SU-DHL-6 (cell line): ENCODE results near the gene CCDC127.

Source experiments
- H2AFZ ChIP-seq: fragments of 200-600 bp; sonication (generic); 2 replicates; pipeline ENCODE4 v1.6.1; 2014; ENCODE audit warnings: low read depth, mild to moderate bottlenecking, moderate library complexity, mixed read lengths, antibody characterized with exemption, low read length; ENCODE audit not compliant: severe bottlenecking
- H3F3A ChIP-seq: fragments of 200-600 bp; shearing (Covaris generic); 2 replicates; pipeline ENCODE4 v1.6.0; 2016; ENCODE audit warnings: antibody characterized with exemption, mild to moderate bottlenecking; ENCODE audit not compliant: insufficient read depth
- H3K27ac ChIP-seq: fragments of 200-600 bp; sonication (generic); 2 replicates; pipeline ENCODE4 v1.5.1; 2016; ENCODE audit warnings: low read depth, mild to moderate bottlenecking, low read length, moderate library complexity, mixed read lengths
- H3K27me3 ChIP-seq: fragments of 200-600 bp; sonication (generic), shearing (Covaris generic); 2 replicates; pipeline ENCODE4 v1.6.0; 2014; ENCODE audit warnings: mild to moderate bottlenecking, low read length
- H3K36me3 ChIP-seq: fragments of 200-600 bp; sonication (generic); 2 replicates; pipeline ENCODE4 v1.6.1; 2014; ENCODE audit warnings: mild to moderate bottlenecking, low read length, mixed read lengths
- H3K4me2 ChIP-seq: fragments of 300-600, 200-600 bp; shearing (Covaris generic), sonication (generic); 2 replicates; pipeline ENCODE4 v1.6.0; 2014; ENCODE audit warnings: low read length, low read depth, mild to moderate bottlenecking; ENCODE audit not compliant: poor library complexity, severe bottlenecking
- H3K4me3 ChIP-seq: fragments of 200-600 bp; sonication (generic); 2 replicates; pipeline ENCODE4 v1.5.1; 2014; ENCODE audit warnings: antibody characterized with exemption, low read length, mild to moderate bottlenecking, mixed read lengths; ENCODE audit not compliant: insufficient read depth, poor library complexity, severe bottlenecking
- H3K79me2 ChIP-seq: fragments of 200-600 bp; sonication (generic); 2 replicates; pipeline ENCODE4 v1.6.1; 2014; ENCODE audit warnings: mild to moderate bottlenecking, low read length, moderate library complexity; ENCODE audit not compliant: insufficient read depth
- H3K9ac ChIP-seq: fragments of 200-600 bp; sonication (generic); 2 replicates; pipeline ENCODE4 v1.7.0; 2014; ENCODE audit warnings: mild to moderate bottlenecking, low read length
- H3K9me2 ChIP-seq: fragments of 200-600 bp; sonication (generic); replicated peaks from 2 replicates; pipeline ENCODE4 v1.6.1; 2014; ENCODE audit warnings: low read length; ENCODE audit not compliant: insufficient read depth
- H3K9me3 ChIP-seq: fragments of 200-600 bp; sonication (generic); 2 replicates; pipeline ENCODE4 v1.6.1; 2014; ENCODE audit warnings: low read length, mixed read lengths; ENCODE audit not compliant: insufficient read depth
- H4K20me1 ChIP-seq: fragments of 200-600 bp; sonication (generic); 2 replicates; pipeline ENCODE4 v1.6.1; 2014; ENCODE audit warnings: low read depth, mild to moderate bottlenecking, antibody characterized with exemption, low read length, moderate library complexity, mixed read lengths
- CTCF ChIP-seq: fragments of 200-600 bp; sonication (generic); IDR thresholded peaks from one replicate; pipeline ENCODE4 v1.5.1; 2017; ENCODE audit warnings: antibody characterized with exemption, mild to moderate bottlenecking, low read length, moderate library complexity; ENCODE audit not compliant: insufficient read depth, poor library complexity, severe bottlenecking
- EZH2phosphoT487 ChIP-seq: fragments of 200-600 bp; sonication (generic), shearing (Covaris generic); conservative IDR thresholded peaks from 2 replicates; pipeline ENCODE4 v1.6.1; 2018; ENCODE audit warnings: mild to moderate bottlenecking, antibody characterized with exemption, low read length, moderate library complexity, mixed read lengths

CCDC127 gene

GRCh38 chr5:162190-162564 lies 55.8 kb downstream of the CCDC127 start:
- H3F3A ChIP-seq, result no peaks in the 10 kb centered on the region
- H3K27me3 ChIP-seq, result no peaks in the 10 kb centered on the region
- no peak overlapping the region for H3K4me3 ChIP-seq
- no peaks in the 10 kb centered on the region for H4K20me1 ChIP-seq
- H3K9me3 ChIP-seq, result peaks cover 5% of the 10 kb centered on the region; the same call in 1 of the 2 replicates
- no peak overlapping the region for H3K27ac ChIP-seq
- TF ChIP-seq EZH2phosphoT487 (no peak), CTCF (no peak)
- H3K4me2 ChIP-seq, result no peak overlapping the region
- H3K9me2 ChIP-seq, result no peaks in the 10 kb centered on the region
- no peaks in the 10 kb centered on the region for H3K79me2 ChIP-seq
- H3K36me3 ChIP-seq, result no peaks in the 10 kb centered on the region
- no peak overlapping the region for H3K9ac ChIP-seq
- H2AFZ ChIP-seq, result no peak overlapping the region

- Histone ChIP-seq H3K27ac (no peak overlapping the region), H2AFZ (no peak overlapping the region), H3K9ac (no peak overlapping the region), H3F3A (no peaks in the 10 kb centered on the region), H3K27me3 (no peaks in the 10 kb centered on the region), H3K36me3 (no peaks in the 10 kb centered on the region), H3K9me2 (no peaks in the 10 kb centered on the region), H3K4me3 (no peak overlapping the region), H3K4me2 (no peak overlapping the region), H3K9me3 (peaks cover 5% of the 10 kb centered on the region; the same call in 1 of the 2 replicates), H3K79me2 (no peaks in the 10 kb centered on the region), H4K20me1 (no peaks in the 10 kb centered on the region)
- TF ChIP-seq EZH2phosphoT487 (no peak), CTCF (no peak)
Measured at GRCh38 chr5:161803-162110, 56.2 kb downstream of the CCDC127 start.

- Histone ChIP-seq H3K27me3 (no peaks in the 10 kb centered on the region), H2AFZ (no peak overlapping the region), H3K9ac (no peak overlapping the region), H3K79me2 (no peaks in the 10 kb centered on the region), H3K4me2 (no peak overlapping the region), H3K27ac (no peak overlapping the region), H3K4me3 (no peak overlapping the region), H3K36me3 (no peaks in the 10 kb centered on the region), H3K9me3 (peaks cover 5% of the 10 kb centered on the region; the same call in 1 of the 2 replicates), H4K20me1 (no peaks in the 10 kb centered on the region), H3K9me2 (no peaks in the 10 kb centered on the region), H3F3A (no peaks in the 10 kb centered on the region)
- no peak for TF ChIP-seq CTCF
- TF ChIP-seq EZH2phosphoT487, result no peak
Measured at GRCh38 chr5:160921-161802, 56.8 kb downstream of the CCDC127 start.
